Neural crest cell (in vitro differentiated cells): ENCODE data around the gene NRG3. TPM values are rescaled to one million over a fixed set of nuclear protein-coding genes. Genes with fewer than 3 reads are reported as not detected.

Source experiments
- DNase-seq: peaks from one replicate; pipeline ENCODE4 v3.0.0; 2021; ENCODE audit warnings: low read depth, mixed read lengths, low spot score
- H3K27ac Mint-ChIP-seq: one replicate; pipeline ENCODE4 v1.8.0; 2021; ENCODE audit warnings: mild to moderate bottlenecking, mixed read lengths; ENCODE audit not compliant: unreplicated experiment
- H3K27me3 Mint-ChIP-seq: 2 replicates; pipeline ENCODE4 v1.8.0; 2021; ENCODE audit warnings: low read depth, mild to moderate bottlenecking, mixed read lengths
- H3K36me3 Mint-ChIP-seq: 2 replicates; pipeline ENCODE4 v1.8.0; 2021; ENCODE audit warnings: low read depth, mild to moderate bottlenecking, mixed read lengths
- H3K4me1 Mint-ChIP-seq: 2 replicates; pipeline ENCODE4 v1.8.0; 2021; ENCODE audit warnings: mixed read lengths
- H3K4me3 Mint-ChIP-seq: one replicate; pipeline ENCODE4 v1.8.0; 2021; ENCODE audit warnings: mild to moderate bottlenecking, mixed read lengths
- H3K9me3 Mint-ChIP-seq: 2 replicates; pipeline ENCODE4 v1.8.0; 2021; ENCODE audit warnings: mixed read lengths
- total RNA-seq: library from RNA; stranded (reverse); gene quantifications from 2 replicates; pipeline ENCODE4 v1.2.1, GENCODE V29; 2021
- TF ChIP-seq, protein P1 (sequence below): fragments of 200-600 bp; sonication (generic); conservative IDR thresholded peaks from 2 replicates; pipeline ENCODE4 v1.5.0; 2021; ENCODE audit warnings: antibody characterized with exemption, mild to moderate bottlenecking

NRG3 gene
- total RNA-seq, 1 donor from 2014 or later: 3.1 TPM

DNA sequence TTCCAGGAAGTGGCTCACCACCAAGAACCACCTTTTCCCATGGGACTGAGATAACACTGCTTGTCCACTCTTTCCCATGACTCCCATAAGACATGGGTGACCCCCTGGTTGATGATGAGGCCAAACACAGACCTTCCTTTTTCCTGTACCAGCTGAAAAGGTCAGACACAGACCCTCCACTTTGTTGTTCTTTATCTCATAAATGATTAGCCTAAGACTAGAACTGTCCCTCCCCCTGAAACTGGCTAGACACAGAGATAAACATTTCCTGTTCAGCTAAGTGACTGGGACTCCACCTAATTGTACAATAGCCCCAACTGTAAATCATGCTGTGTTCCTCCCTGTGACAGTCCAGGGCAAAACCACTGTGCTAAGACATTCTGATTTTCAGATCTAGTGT is 8.2 kb upstream of the NRG3 start:
- TF ChIP-seq, protein P1, sequence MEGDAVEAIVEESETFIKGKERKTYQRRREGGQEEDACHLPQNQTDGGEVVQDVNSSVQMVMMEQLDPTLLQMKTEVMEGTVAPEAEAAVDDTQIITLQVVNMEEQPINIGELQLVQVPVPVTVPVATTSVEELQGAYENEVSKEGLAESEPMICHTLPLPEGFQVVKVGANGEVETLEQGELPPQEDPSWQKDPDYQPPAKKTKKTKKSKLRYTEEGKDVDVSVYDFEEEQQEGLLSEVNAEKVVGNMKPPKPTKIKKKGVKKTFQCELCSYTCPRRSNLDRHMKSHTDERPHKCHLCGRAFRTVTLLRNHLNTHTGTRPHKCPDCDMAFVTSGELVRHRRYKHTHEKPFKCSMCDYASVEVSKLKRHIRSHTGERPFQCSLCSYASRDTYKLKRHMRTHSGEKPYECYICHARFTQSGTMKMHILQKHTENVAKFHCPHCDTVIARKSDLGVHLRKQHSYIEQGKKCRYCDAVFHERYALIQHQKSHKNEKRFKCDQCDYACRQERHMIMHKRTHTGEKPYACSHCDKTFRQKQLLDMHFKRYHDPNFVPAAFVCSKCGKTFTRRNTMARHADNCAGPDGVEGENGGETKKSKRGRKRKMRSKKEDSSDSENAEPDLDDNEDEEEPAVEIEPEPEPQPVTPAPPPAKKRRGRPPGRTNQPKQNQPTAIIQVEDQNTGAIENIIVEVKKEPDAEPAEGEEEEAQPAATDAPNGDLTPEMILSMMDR: no peak
- no peak for DNase-seq
- no peaks in the 10 kb centered on the region for H3K9me3 Mint-ChIP-seq
- no peak overlapping the region for H3K27ac Mint-ChIP-seq
- H3K4me3 Mint-ChIP-seq: no peak overlapping the region
- peaks cover 6% of the 10 kb centered on the region for H3K4me1 Mint-ChIP-seq
- peaks cover 30% of the 10 kb centered on the region for H3K27me3 Mint-ChIP-seq
- H3K36me3 Mint-ChIP-seq: no peaks in the 10 kb centered on the region

DNA sequence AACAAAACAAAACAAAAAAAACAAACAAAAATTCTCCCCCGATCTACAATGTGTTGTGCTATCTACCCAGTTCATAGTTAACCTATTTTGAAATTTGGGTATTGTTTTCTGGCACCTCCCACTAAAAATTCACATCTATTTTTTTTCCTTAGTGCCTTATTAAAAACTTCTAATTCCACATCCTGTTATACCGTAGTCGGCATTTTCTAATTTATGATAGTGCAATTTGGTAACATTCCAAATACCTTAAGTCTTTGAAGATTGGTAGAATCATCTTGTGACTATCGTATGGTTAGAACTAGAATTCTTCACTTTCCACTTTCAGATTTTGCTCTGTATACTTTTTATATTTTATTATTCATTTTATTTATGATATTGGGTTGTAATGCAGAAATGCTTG is 4.5 kb upstream of the NRG3 start:
- no peak for DNase-seq
- Mint-ChIP-seq H3K4me3 (no peak overlapping the region), H3K27ac (no peak overlapping the region), H3K27me3 (peaks cover 56% of the 10 kb centered on the region), H3K36me3 (no peaks in the 10 kb centered on the region), H3K9me3 (no peaks in the 10 kb centered on the region), H3K4me1 (peaks cover 6% of the 10 kb centered on the region)
- TF ChIP-seq, protein P1: no peak

DNA sequence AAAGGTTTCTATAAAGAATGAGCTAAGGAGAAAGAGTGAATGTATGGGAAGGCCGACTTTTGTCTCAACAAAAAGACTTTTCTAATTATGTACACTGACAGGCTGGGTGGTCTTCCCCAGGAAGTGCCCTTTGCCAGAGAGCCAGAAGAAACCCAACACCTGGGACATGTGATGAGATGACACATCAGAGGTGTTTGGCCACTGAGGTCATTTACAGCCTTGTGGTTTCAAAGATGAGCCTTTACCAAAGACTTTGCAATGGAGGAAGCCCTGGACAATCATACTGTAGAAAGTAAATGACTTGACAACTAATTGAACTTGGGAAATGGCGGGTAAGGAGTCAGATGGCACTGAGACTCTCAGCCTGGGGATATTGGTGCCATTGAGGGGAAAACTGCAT is 3.4 kb upstream of the NRG3 start:
- Mint-ChIP-seq H3K27me3 (peaks cover 67% of the 10 kb centered on the region), H3K27ac (no peak overlapping the region), H3K4me1 (peaks cover 13% of the 10 kb centered on the region), H3K9me3 (no peaks in the 10 kb centered on the region), H3K4me3 (peak overlapping the region; percentile 54), H3K36me3 (no peaks in the 10 kb centered on the region)
- TF ChIP-seq, protein P1: no peak
- DNase-seq: no peak

DNA sequence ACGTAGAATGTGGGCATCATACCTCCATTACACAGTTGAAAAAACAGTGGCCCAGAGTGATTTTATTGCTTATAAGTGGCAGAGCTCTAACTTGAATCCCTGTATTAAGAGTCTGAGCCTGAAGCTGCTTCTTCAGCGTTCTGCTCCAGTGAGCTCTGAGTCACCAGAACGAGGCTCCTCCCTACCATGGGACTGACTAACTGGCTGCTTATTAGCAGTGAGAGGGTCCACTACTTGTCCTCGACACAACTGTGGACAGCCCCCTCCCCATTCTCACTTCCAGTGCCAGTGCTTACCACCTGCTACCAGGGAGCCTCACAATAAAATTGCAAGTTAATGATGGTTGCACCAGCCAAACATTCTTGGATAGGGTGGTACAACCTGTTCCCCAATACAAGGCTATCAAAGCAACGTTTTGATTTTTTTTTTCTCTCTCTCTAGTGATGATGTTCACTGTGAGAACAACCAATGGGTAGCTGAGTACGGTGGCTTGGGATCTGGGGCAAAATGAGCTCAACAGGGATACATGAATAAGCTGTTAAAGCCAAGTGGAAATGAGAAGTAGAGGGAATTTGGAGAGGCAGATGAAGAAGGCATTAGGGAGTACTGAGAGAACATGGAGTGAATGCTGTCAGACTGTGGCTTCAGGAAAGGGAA is 2.7 kb upstream of the NRG3 start:
- H3K27me3 Mint-ChIP-seq: peaks cover 75% of the 10 kb centered on the region
- TF ChIP-seq, protein P1: no peak

DNA sequence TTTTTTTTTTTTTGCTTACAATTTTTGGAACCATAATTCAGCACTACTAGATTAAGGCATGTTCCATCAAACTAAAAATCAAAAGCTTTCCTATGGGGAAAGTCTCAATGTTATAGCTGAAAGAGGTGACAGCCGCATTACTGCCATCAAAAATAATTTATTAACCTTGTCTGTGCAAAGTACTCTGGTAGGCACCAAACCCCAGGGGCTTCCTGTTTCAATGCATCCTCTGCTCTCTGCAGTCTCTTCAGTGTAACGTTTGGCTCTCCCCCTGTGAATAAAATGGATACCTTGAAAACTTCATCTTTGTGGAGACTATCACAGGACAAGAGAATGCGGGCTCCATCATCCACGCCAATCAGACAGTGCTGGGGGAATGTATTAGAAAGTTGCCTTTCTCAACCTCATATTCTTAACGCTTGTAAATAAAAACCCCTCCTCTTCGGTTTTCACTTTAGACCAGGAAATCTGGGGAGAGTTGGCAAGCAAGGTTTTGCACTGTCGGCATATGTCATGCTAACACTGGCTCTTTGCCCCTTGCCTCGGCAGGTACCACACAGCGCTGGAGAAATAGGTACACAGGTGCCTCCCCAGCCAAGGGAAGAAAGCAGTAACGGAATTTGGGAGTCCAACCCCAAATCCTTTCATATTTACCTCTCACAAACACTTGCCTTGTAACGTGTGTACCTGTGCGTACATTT is 1.6 kb upstream of the NRG3 start:
- peaks cover 79% of the 10 kb centered on the region for H3K27me3 Mint-ChIP-seq

More for the DNA sequence above, 2.7 kb upstream of the NRG3 start:
- Mint-ChIP-seq H3K4me3 (peak overlapping the region; percentile 65), H3K4me1 (peaks cover 13% of the 10 kb centered on the region), H3K36me3 (no peaks in the 10 kb centered on the region), H3K9me3 (no peaks in the 10 kb centered on the region), H3K27ac (no peak overlapping the region)
- DNase-seq: no peak

More for the DNA sequence above, 1.6 kb upstream of the NRG3 start:
- Mint-ChIP-seq H3K36me3 (no peaks in the 10 kb centered on the region), H3K4me1 (peaks cover 15% of the 10 kb centered on the region), H3K27ac (no peak overlapping the region), H3K4me3 (peak overlapping the region; percentile 85), H3K9me3 (no peaks in the 10 kb centered on the region)
- TF ChIP-seq, protein P1: no peak
- no peak for DNase-seq
